Astrocyte (in vitro differentiated cells and primary cell): Measurements from ENCODE around the gene SLC2A8.

Experiments used
- CTCF ChIP-seq: IDR thresholded peaks from 2 replicates; pipeline ENCODE4 v1.5.1; 2011; ENCODE audit warnings: low read depth, mild to moderate bottlenecking, inconsistent platforms, low read length, moderate library complexity; ENCODE audit not compliant: insufficient read depth
- EZH2 ChIP-seq: IDR thresholded peaks from 2 replicates; pipeline ENCODE4 v1.6.1; 2012; ENCODE audit warnings: mild to moderate bottlenecking, low read length, inconsistent platforms; ENCODE audit not compliant: insufficient read depth

GRCh38 chr9:127428348-127428747 is 31.4 kb downstream of the SLC2A8 start:
- TF ChIP-seq CTCF = no peak
- TF ChIP-seq EZH2 = no peak
